DMS79 (cell line): ENCODE results near the gene SYCP2L.
"Not testable (repeated sequence)": the region's sequence is repeated elsewhere in the genome, so short reads cannot be mapped to it uniquely, and the experiment has no call there.

Experiments
- DNase-seq: peaks from one replicate; lab custom pipeline; 2025; lab: John Stamatoyannopoulos, UW

Gene SYCP2L

DNA sequence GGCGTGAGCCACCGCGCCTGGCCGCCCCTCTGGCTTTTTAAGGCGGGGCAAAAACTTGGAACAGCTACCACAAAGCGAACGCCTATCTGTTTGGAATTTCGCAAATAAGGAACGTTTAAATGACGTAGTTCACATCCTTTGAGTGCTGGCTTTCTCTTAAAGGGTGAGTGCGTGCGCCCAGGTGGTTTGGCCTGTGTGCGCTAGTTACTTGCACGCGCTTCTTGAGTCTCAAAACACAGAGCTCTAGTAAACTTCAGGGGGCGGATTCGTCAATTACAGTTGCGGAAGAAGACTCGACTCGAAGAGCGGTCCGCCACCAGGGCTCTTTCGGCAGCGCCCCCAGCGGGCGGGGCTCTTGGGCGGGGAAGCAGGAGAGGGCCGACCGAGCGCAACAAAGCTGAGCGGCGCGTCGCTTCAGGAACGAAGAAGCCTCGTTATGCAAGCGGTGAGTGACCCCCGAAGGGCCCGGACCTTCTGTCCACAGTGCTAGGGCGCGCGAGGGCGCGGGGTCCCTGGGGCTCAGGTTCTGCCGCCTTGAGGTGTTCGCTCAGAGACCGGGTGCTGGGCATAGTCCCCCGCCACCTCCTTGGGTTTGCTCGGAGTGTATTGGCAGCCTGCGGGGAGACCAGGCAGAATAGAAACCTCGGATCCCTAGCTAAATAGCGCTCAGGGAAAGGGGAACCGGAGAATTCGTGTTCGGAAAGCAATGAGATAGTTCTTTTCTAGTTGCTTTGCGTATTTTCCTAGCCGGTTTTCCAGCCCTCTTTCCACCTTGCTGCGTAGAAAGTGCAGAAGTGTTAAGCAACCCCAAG, at the start of gene SYCP2L:
Gene SYCP2L, plus strand, starts transcription at position 362 of the 812 bp plus-strand sequence. Its CDS starts 75 bp downstream, at position 437.
- peak; percentile 46 for DNase-seq

DNA sequence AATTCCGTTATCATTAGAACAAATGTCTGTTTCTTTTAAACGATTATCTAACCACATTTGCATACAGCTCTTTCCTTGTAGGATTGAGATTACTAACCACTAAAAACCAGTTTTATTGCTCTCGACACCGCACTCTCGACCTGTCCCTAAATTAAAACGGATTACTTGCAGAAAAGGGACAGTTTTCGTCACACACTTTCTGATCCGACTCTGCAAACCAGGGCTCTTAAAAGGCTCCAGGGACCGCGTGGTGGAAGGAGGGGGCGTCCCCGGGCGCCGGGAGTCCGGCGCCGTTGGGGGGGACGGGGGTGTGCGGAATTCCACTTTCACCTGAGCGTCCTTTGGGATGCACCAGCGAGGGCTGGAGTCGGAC, 49.2 kb upstream of the SYCP2L start:
- no peak for DNase-seq

DNA sequence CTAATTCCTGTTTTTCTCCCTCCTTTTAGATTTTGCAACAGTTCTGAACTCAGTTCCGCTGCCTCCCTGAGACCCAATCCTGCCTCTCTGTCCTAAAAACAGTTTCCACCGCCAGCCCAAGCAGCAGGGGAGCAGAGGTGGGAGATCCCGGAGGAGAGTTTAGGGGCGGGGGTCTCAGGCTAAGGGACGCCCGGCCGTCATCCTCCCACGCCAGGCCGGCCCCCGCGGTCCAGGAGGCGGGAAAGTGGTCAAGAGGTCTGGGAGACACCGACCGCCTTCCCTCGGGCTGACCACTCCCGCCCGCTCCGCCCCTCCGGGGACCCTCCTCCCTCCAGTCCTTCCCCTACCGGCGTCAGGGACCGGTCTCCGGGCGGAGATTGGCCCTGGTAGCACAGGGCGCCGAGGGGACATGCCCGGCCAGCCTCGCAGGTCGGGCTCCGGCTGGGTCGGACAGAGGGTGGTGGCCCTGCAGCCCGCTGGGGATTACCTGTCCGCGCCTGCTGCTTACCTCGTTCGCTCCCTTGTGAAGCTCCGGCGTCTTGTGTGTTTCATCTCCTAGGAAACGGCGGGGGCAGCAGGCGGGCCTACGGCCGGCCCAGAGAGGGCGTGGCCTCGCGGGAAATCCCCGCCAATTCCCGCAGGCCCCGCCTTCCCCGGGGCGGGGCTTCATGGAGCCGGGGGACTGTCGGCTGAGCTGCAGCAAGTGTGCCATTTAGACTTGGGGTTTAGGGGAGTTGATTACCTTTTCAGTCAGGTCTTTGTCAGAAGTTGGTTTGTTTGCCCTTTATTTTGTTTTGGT, 48.7 kb upstream of the SYCP2L start, which contains the start of gene MAK:
Gene MAK, minus strand, starts transcription at position 545 of the 799 bp plus-strand sequence. CDS start 7,891 bp downstream, outside the sequence.
- peak; percentile 59 for DNase-seq

DNA sequence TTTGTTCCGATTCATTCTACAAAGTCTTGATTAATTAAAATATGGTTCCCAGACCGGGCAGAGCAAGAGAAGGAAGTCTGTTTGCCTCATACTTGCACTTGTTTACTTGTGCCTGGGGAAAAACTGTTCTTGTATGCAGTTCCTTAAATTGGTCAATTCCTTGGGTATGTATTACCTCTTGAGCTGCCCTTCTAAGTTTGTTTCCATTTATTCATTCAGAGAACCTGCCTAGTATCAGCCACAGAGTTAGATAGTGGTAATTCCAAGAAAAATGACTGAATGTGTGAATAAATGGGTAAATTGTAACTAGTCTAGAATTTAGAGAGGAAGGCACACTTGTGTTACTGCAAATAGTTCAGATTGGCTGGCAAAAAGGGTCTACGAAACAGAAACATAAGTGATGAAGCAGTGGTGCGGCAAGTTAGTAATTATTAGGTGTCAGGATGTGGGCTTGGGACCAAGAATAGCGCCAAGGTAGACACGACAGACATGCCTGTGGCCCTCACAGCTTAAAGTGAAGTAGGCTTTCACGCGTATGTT, 48.0 kb upstream of the SYCP2L start:
- no peak for DNase-seq

DNA sequence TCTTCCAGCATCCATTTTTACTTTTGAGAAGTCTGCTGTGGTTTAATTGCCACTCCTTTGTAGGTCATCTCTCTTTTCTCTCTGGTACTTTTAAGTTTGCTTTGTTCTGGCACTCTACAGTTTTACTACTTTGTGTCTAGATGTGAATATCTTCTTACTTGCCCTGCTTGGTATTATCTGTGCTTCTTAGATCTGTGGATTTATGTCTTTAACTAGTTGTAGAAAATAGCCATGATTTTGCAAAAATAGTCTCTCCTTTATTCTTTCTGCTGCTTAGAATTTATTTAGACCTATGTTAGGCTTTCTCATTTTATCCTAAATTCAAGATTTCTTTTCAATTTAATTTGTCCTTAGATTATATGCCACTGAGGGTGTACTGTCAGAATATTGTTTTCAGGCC, 43.3 kb upstream of the SYCP2L start:
- DNase-seq: no peak

DNA sequence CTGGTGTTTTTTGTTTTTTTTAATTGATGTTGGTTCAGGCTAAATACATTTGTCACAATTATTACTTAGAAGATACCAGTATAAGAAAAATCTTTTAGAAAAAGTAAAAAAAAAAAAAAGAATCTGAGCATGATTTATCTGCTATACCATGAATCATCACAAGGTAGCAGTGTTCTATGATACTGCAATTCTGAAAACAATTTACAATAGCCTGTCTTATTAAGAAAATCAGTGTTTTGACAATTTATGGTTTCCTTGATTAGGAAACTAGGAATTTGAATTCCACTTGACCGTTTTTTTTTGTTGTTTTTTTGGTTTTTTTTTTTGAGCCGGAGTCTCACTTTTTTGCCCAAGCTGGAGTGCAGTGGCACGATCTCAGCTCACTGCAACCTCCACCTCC, 39.2 kb upstream of the SYCP2L start:
- DNase-seq: no peak

DNA sequence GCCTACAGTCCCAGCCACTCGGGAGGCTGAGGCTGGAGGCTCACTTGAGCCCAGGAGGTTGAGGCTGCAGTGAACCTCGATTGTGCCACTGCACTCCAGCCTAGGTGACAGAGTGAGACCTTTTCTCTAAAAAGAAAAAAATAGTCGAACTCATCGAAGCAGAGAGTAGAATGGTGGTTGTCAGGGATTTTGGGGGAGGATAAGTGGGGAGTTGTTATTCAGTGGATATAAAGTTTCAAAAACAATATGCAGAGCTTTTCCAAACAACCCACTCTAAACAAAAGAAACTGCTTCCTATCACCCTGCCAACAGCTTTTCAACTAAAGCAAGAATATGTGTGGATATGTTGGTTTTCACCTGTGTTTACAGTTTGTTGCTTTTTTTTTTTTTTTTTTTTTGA, 37.0 kb upstream of the SYCP2L start:
- DNase-seq: no peak

DNA sequence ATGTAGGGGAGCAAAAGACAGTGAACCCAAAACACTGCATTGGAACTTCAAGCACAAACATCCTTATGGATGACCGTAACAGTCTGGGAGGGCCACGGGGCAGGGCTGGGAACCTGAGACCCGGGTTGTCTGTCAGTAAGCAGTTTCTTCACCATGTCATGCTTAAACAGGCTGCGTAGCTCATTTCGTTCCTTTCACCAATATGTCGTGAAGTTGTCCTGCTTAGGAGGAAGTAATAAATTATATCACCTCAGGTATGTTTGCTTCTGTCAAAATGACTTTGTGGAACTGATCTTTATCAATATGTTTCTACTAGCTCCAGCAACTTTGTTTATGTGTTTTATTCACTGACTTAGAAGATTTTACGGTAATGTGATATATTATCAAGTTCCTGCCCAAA, 36.1 kb upstream of the SYCP2L start:
- no peak for DNase-seq

DNA sequence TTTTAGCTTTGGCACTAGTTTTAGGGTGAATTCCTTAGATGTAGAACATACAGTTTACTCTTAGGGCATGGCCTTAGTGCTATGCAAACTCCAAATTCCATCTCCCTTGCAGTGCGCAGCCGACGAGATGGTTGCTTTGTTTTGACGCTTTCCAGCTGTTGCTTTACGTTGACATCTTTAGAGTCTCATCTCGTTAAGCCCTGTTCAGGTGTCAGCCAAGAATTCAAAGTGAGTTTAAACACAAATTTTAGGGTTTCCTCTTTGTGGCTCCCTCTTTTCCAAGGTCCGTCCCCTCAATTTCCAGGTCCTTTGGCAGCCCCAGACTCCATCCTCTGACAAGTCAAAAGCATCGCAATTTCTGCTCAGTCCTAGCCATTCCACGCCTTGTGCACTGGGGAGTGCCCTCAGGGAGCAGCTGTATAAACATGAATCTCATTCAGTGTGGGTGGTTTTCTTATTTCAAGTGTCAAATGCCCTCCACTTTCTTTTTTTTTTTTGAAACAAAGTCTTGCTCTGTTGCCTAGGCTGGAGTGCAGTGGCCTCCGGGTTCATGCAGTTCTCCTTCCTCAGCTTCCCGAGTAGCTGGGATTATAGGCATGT, 34.4 kb upstream of the SYCP2L start:
- DNase-seq: peak; percentile 58

DNA sequence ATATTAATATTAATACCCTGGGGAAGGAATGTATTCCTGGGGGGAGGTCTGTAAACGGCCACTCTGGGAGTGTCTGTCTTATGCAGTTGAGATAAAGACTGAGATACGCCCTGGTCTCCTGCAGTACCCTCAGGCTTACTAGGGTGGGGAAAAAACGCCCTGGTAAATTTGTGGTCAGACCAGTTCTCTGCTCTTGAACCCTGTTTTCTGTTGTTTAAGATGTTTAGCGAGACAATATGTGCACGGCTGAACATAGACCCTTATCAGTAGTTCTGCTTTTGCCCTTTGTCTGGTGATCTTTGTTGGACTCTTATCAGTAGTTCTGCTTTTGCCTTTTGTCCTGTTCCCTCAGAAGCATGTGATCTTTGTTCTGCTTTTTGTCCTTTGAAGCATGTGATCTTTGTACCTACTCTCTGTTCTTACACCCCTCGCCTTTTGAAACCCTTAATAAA, 33.0 kb upstream of the SYCP2L start:
- DNase-seq: not testable (repeated sequence)

DNA sequence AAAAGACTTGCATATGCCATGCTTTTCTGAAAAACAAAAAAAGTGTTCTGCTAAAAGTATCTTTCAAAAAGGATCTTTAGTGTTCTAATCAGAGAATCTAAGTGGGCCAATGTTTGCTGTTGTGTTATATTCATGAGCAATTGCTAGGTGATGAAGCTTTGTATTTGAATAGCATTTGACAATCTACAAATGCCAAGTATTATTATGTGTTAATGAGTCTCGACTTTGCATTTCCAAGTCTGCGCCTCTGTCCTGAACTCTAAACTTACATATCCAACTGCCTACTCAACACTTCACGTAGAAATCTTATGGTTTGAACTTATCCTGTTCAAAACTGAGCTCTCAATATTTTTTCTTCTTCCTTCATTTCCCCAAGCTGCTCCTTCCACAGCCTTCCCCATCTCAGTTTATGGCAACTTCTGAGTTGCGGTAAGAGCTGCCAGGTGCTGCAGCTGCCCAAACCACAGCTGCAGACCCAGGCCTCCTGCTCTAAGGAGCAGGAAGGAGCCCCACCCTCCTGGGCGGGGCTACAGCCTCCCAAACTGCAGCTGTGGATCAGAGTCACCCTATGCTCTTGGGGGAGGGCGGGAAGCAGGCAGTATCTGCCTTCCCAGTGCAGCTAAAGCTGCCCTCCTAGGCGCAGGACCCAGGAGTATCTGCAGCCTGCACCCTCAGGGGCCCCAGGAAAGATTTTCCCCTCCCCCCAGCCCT, 31.8 kb upstream of the SYCP2L start:
- no peak for DNase-seq

DNA sequence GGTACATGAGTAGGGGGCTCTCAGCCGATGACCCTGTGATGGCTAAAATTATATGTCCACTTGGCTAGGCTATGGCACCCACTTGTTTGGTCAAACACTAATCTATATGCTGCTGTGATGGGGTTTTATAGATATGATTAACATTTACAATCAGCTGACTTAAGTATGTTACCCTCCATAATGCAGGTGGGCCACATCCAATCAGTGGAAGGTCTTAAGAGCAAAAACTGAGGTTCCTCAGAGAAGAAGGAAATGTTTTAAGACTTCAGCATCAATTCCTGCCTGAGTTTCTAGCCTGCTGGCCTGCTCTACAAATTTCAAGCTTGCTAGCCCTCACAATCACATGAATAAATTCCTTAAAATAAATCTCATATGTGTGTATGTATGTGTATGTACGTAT, 29.6 kb upstream of the SYCP2L start:
- DNase-seq: no peak

DNA sequence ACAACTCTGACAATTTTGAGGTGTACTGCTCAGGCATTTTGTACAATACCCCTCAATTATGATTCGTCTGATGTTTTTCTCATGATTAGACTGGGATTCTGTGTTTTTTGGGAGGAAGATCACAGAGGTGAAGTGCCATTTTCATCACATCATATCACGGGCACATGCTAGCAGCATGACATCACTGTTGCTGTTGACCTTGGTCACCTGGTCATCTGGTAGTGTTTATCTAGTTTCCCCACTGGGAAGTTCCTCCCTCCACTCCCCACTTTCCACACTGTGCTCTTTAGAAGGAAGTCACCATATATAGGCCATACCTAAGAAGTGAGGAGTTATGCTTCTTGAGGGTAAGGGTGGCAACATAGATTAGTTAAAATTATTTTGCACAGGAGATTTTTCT, 25.8 kb upstream of the SYCP2L start:
- no peak for DNase-seq

DNA sequence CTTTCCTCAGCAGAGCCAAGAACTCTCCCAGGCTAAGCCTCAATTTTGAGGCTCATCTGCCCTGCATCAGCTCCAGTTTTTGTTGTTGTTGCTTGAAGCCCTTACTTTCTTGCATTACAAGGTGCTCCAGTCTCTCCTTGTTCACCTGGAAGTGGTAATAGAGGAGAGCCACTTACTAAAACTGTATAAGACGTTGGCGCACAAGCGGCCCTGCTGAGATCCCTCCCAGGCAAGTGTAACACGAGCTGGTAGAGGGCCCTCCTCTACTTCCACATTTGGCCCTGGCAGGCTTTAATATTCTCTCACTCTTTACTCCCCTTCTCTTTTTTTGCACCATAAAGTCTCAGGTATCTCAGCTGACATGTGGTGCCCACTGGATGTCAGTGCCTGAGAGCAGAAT, 24.5 kb upstream of the SYCP2L start:
- peak; percentile 86 for DNase-seq

DNA sequence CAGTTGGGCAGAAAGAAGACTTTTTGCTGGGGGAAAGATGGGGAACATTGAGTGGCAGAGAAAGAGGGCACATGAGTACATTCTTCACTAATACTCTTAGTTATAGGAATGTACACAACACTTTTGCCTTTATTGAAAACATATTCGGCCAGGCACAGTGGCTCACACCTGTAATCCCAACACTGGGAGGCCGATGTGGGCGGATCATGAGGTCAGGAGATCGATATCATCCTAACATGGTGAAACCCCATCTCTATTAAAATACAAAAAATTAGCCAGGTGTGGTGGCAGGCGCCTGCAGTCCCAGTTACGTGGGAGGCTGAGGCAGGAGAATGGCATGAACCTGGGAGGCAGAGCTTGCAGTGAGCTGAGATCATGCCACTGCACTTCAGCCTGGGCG, 23.8 kb upstream of the SYCP2L start:
- DNase-seq: not testable (repeated sequence)

DNA sequence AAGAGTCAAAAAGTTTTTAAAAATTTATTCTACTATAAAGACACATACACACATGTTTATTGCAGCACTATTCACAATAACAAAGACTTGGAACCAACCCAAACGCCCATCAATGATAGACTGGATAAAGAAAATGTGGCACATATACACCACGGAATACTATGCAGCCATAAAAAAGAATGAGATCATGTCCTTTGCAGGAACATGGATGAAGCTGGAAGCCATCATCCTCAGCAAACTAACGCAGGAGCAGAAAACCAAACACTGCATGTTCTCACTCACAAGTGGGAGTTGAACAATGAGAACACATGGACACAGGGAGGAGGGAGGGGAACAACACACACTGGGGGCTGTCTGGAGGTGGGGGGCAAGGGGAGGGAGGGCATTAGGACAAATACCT, 20.1 kb upstream of the SYCP2L start:
- DNase-seq: not testable (repeated sequence)

DNA sequence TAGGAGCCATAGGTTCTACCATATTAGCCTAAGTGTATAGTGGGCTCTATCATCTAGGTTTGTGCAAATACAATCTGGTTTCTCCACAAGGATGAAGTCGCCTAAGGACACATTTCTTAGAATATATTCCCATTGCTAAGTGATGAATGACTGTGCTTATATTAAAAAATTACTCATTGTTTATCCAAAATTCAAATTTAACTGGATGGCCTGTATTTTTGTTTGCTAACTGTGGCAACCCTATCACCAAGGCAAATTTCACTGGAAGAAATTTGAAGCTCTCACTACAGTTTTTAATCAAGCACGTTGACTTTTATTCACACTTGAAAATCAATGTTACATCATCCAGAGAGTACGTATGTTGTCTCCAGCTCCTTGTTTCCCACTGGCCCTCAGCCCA, 18.9 kb upstream of the SYCP2L start:
- DNase-seq: no peak

DNA sequence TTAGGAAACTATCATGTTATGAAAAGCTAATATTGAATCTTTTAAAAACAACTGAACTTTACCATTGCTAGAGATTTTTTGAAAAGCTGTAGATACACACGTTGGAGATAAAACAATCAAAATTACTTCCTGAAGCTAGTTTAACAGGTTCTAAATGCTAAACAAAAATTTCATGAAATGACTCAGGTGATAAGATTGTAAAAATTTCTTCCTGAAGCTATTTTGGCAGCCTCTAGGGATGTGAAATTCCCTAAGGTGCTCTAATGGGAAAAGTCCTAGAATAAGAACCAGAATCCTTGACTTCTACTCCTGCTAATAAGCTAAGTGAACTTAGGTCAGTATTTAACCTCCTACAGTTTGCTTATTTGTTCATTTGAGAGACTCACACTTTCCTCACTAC, 13.5 kb upstream of the SYCP2L start:
- no peak for DNase-seq

DNA sequence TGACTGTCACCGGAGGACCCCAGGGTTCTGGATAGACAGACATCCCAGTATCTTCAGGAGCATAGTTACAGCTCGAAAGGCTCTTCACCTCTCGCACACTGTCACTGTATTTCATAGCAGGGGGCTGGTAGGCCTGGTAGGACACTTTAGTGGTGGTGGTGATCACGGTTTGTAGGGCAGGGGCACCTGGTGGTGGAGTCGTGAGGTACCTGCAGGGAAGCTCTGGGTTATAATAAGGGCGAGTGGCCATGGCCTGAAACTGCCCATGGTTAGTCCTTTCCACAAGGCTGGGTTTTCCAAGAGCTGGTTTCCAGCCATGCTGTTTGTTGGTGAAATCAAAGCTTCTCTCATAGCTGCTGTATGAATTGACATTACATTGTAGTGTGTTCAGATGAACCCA, 12.6 kb upstream of the SYCP2L start:
- no peak for DNase-seq

DNA sequence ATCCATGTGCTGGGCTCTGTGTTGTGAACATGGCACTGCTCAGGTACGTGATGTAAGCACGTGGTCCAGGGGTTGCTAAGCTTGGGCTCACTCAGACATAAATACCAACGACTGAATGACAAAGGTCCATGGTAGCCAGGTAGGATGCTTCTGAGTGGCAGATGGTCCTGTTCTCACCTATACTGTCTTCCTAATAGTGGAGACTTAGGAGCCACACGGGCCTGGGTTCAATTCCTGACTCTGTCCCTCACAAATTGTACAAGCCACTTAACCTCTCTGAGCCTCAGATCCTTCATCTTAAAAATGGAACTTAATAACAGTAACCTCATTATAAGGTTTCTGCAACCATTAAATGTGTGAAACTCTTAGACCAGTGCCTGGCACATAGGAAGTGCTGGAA, 11.8 kb upstream of the SYCP2L start:
- DNase-seq: no peak

DNA sequence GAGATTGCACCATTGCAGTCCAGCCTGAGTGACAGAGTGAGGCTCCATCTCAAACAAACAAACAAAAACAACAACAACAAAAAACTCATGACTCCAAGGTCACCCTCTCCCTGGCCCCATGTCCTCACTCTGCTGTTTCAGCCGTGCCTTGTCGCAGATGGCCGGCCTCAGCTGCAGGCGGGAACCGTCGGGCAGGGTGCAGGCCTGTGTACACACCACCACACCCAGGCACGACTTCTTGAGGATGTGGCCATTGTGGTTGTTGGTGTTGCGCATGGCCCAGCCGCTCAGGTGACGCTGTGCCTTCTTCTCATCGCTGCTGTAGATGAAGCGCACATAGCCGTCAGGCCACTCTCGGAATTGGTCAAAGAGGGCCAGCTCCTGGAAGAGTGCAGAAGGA, 9.8 kb upstream of the SYCP2L start:
- DNase-seq: no peak

DNA sequence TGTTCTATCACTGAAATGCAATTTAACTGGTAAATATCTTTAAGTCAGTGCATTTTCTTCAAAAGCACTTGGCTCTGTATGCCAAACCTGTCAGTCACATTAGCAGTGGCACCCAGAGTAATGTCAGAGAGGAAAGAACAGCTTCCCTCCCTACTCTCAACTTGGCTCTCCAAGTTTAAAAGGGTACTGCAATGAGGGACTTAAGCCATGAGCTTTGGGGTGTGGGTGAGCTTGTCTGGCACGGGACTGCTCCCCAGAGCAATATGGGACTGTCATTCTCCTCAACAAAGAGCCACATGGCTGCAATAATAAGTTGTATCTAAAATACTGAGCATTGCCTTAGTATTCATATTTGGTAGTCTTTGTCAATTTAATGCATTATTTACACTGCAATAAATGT, 9.0 kb upstream of the SYCP2L start:
- DNase-seq: no peak
